GM13977 (cell line): ENCODE results near the gene AUTS2.

Experiments
- DNase-seq: peaks from one replicate; pipeline ENCODE4 v3.0.0; 2012; ENCODE audit warnings: low spot score
- CTCF ChIP-seq: IDR thresholded peaks from 2 replicates; pipeline ENCODE4 v1.5.1; 2012; ENCODE audit warnings: mild to moderate bottlenecking, control low read depth; ENCODE audit not compliant: insufficient read depth; ENCODE audit errors: extremely low read depth, missing control alignments
- in situ Hi-C: fragments of 300-500 bp; cut with MboI; formaldehyde crosslinking; loops from one replicate; pipeline ENCODE4 v1.12.0; 2022; ENCODE audit warnings: low sequenced_read_pairs, low pct_unique_long_range_greater_than_20kb, mixed read lengths, inconsistent platforms; ENCODE audit not compliant: unreplicated experiment

AUTS2 gene

DNA sequence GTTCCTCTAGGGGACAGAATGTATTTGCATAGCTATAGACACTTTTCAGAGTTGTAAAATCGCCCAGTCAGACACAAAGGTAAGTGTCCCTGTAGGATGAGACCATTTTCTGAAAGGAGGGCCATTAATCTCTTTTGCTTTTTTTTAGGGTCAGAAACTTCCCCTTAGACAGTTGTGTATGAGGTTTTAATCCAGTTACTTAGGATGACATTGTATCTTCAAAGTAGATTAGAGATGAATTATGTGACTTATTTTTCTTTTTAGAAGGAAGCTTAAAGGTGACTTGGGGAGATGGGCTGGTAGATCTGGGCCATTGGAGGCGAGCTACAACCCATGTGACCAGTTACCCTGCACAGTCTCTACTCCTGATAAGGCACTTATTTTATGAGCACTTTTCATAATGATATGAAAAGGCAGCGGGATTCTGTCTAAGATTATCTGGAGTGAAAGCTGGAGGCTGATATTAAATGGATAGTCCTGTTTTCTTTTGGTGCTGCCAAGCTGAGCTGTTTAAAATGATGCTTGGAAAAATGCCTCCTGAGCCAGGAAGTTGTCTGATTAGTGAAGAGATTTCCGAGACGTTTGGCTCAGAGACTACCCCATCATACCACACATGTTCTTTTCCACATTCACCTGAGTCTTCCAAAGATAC is 264.3 kb downstream of the AUTS2 start:
- no peak for TF ChIP-seq CTCF
- in situ Hi-C loops: no loop called here

DNA sequence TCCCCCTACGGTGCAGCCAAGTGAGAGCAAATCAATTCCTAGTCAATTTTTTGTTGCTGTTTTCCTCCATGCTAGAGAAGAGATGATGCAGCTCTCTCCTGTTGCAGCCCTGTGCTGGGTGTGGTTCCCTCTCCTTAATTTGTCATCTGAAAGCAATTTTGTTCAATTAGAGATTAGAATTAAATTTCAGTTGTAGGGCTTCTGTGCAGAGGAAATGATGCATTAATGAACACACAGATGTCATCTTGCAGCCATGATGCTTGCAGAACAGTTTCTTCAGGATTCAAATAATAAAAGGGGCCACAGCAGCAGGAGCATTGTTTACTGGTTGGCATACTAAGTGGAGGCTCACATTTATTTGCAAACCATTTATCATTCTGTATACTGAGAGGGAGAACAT is 266.0 kb downstream of the AUTS2 start:
- in situ Hi-C loops: no loop called here
- no peak for TF ChIP-seq CTCF
- no peak for DNase-seq

More for the DNA sequence above, 264.3 kb downstream of the AUTS2 start:
- no peak for DNase-seq

DNA sequence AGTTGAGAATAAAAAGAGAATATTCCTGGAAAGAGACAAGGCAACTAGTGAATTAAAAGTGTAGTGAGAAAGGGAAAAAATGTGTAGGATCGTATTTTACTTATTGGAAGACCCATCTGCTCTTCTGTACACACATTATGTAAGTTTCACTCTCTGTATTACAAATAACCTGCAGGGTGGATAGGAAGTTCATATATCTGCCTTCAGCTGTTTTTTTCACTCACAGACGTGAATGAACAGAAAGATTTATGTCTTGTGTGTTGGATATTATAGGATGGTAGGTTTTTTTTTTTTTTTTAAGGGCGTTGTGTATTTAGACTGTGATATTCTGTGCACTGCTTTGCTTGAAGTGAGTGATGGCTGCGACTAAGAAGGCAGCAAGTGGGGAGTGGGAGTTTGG is 266.5 kb downstream of the AUTS2 start:
- no peak for TF ChIP-seq CTCF
- in situ Hi-C loops: no loop called here
- DNase-seq: peak; percentile 17

GRCh38 chr7:69868921-69869320 is 270.6 kb downstream of the AUTS2 start:
- in situ Hi-C loops: no loop called here
- no peak for DNase-seq
- TF ChIP-seq CTCF: no peak

GRCh38 chr7:69871213-69871885 is 273.1 kb downstream of the AUTS2 start:
- no peak for TF ChIP-seq CTCF
- no peak for DNase-seq
- in situ Hi-C loops: no loop called here

DNA sequence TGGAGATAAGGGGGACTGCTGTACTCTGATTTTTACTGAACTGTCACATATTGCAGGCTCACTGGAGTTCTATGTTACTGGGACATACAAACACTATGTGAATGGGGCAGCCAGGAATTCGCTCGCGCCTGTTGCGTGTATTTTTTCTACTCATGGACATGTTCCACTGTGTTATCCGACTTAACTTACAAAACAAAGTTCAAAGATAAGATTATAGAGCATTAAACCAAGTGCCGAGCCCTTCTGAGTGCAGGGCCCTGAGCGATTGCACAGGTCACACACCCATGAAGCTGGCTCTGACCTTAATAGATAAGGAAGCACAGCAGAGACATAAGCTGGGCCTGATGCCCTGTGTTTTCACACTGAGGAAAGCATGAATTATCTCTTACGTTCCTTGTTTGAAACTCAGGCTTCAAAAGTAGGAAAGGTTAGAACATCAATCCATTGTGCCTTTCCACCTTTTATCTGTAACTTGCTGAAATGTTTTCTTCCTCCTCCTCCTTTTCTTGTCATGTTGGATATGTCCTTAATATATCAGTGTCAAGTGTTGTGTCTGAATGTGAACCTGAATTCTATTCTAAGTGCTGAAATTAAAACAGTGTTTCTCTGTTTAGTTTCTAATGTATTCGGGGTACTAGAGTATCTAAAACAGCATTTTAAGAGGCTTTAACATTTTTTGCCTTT is 273.8 kb downstream of the AUTS2 start:
- TF ChIP-seq CTCF: no peak
- DNase-seq: no peak
- in situ Hi-C loops: no loop called here
